H1 (cell line): Measurements from ENCODE around the gene TCF7L1.

ENCODE experiments used
- CBX5 ChIP-seq: fragments of 300-800, 300-1000 bp; sonication (generic); IDR thresholded peaks from 2 replicates; pipeline ENCODE4 v1.7.1; 2016; ENCODE audit warnings: antibody characterized with exemption, low read length, low read depth
- CHD1 ChIP-seq: IDR thresholded peaks from 2 replicates; pipeline ENCODE4 v1.6.1; 2012; ENCODE audit warnings: low read depth, low read length, improper control_type of control experiment
- EP300 ChIP-seq, 2 experiments: IDR thresholded peaks; 1 replicate in 1 of 2; 2 replicates in 1 of 2; pipeline ENCODE4 v1.6.1; 2011 to 2012; ENCODE audit warnings: low read depth in 2 of 2, low read length in 2 of 2, mild to moderate bottlenecking in 2 of 2, borderline replicate concordance in 1 of 2, inconsistent platforms in 1 of 2, moderate library complexity in 1 of 2
- EZH2 ChIP-seq: fragments of 200-600 bp; sonication (generic); IDR thresholded peaks from 2 replicates; pipeline ENCODE4 v1.7.1; 2012; ENCODE audit warnings: low read depth, mild to moderate bottlenecking, moderate library complexity, low read length, inconsistent platforms; ENCODE audit not compliant: severe bottlenecking
- GABPA ChIP-seq: IDR thresholded peaks from 2 replicates; pipeline ENCODE4 v1.6.1; 2011; ENCODE audit warnings: mild to moderate bottlenecking, low read length, moderate library complexity, borderline replicate concordance; ENCODE audit not compliant: insufficient read depth
- GTF2F1 ChIP-seq: IDR thresholded peaks from 2 replicates; pipeline ENCODE4 v1.6.1; 2012; ENCODE audit warnings: low read depth, low read length, improper control_type of control experiment, borderline replicate concordance
- POLR2A ChIP-seq, 2 experiments: IDR thresholded peaks; 1 replicate in 1 of 2; 2 replicates in 1 of 2; pipeline ENCODE4 v1.6.1; 2011; ENCODE audit warnings: low read depth in 2 of 2, low read length in 2 of 2, mild to moderate bottlenecking in 2 of 2; ENCODE audit errors: control extremely low read depth in 1 of 2
- RFX5 ChIP-seq: IDR thresholded peaks from 2 replicates; pipeline ENCODE4 v1.6.1; 2011; ENCODE audit warnings: low read depth, low read length, improper control_type of control experiment, borderline replicate concordance
- SIRT6 ChIP-seq: IDR thresholded peaks from one replicate; pipeline ENCODE4 v1.7.1; 2012; ENCODE audit warnings: low read length, inconsistent platforms
- SP1 ChIP-seq: IDR thresholded peaks from 2 replicates; pipeline ENCODE4 v1.6.1; 2011; ENCODE audit warnings: low read depth, low read length
- TF ChIP-seq, protein P1 (sequence below), 3 experiments: IDR thresholded peaks; 1 replicate in 2 of 3; 2 replicates in 1 of 3; pipeline versions ENCODE4 v1.5.1 to v1.6.1; 2011; ENCODE audit warnings: low read length in 3 of 3, mild to moderate bottlenecking in 3 of 3, inconsistent platforms in 2 of 3, low read depth in 1 of 3, moderate library complexity in 1 of 3; ENCODE audit not compliant: insufficient read depth in 1 of 3; ENCODE audit errors: control extremely low read depth in 1 of 3

DNA sequence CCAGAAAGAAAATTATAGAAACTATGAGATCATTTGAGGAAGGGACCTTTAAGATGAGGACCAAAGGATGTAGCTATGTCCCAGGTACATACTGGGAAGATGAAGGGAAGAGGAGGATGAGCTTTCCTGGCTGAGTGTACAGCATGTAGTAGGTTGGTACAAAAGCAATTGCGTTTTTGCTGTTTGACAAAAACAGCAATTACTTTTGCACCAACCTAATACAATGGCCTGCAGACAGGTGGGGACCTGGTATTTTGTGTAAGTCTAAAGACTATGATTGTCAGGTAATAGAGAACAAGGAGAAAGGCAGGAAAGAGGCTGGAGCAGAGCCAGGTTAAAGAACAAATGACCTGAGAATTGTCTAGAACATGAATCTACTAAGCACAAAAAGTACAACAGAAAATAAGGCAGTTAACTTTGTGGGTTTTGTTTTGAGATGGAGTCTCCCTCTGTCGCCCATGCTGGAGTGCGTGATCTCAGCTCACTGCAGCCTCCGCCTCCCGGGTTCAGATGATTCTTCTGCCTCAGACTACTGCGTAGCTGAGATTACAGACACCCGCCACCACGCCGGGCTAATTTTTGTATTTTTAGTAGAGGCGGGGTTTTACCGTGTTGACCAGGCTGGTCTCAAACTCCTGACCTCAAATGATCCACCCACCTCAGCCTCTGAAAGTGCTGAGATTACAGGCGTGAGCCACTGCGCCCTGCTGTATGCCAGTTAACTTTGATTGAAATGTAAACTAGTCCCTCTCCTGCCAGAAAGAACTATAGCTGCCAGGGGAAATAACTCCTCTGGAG is 197.8 kb downstream of the TCF7L1 start:
- TF ChIP-seq, protein P1, sequence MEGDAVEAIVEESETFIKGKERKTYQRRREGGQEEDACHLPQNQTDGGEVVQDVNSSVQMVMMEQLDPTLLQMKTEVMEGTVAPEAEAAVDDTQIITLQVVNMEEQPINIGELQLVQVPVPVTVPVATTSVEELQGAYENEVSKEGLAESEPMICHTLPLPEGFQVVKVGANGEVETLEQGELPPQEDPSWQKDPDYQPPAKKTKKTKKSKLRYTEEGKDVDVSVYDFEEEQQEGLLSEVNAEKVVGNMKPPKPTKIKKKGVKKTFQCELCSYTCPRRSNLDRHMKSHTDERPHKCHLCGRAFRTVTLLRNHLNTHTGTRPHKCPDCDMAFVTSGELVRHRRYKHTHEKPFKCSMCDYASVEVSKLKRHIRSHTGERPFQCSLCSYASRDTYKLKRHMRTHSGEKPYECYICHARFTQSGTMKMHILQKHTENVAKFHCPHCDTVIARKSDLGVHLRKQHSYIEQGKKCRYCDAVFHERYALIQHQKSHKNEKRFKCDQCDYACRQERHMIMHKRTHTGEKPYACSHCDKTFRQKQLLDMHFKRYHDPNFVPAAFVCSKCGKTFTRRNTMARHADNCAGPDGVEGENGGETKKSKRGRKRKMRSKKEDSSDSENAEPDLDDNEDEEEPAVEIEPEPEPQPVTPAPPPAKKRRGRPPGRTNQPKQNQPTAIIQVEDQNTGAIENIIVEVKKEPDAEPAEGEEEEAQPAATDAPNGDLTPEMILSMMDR (IDR thresholded peaks at IDR 0.05; ENCODE audit: control extremely low read depth in 1 of 3, insufficient read depth in 1 of 3, low read depth in 1 of 3, low read length in 3 of 3), result no peak
- TF ChIP-seq EZH2 (no peak), SP1 (no peak), CBX5 (no peak), GABPA (no peak), SIRT6 (no peak), POLR2A (IDR thresholded peaks at IDR 0.05; ENCODE audit: control extremely low read depth in 1 of 2, low read depth in 2 of 2, low read length in 2 of 2) (no peak), CHD1 (no peak), EP300 (IDR thresholded peaks at IDR 0.05; ENCODE audit: borderline replicate concordance in 1 of 2, low read depth in 2 of 2, low read length in 2 of 2) (no peak), RFX5 (no peak), GTF2F1 (no peak)
